LHCN-M2 (cell line): ENCODE results near the gene PPP1R11. TPM values are rescaled to one million over a fixed set of nuclear protein-coding genes. Genes with fewer than 3 reads are reported as not detected.
"Not testable (repeated sequence)": the region's sequence is repeated elsewhere in the genome, so short reads cannot be mapped to it uniquely, and the experiment has no call there.

ENCODE experiments used
- DNase-seq: peaks from one replicate; pipeline ENCODE4 v3.0.0-alpha.2; 2012; ENCODE audit warnings: low read depth
- polyA plus RNA-seq: library from polyadenylated mRNA; unstranded; fragments of >200 nt; gene quantifications from one replicate; pipeline ENCODE4 v1.2.1, GENCODE V29; 2012; ENCODE audit warnings: missing spikeins
- total RNA-seq: library from RNA; depleted of rRNA; stranded (reverse); fragments of >200 nt; gene quantifications from 2 replicates; pipeline ENCODE4 v1.2.3, GENCODE V29; 2014; rRNA removed

PPP1R11 gene
- total RNA-seq, result 43.0 and 47.1 TPM in 2 replicates
- polyA plus RNA-seq, result 53.1 TPM

GRCh38 chr6:30066577-30067459, at the start of gene PPP1R11:
PPP1R11 (plus strand) TSS chr6:30067198; CDS start chr6:30067411, 213 bp downstream.
- peak; percentile 99 for DNase-seq

GRCh38 chr6:30019819-30020218, 47.2 kb upstream of the PPP1R11 start:
- DNase-seq, result no peak

- no peak for DNase-seq
Measured at GRCh38 chr6:30020626-30021025, 46.4 kb upstream of the PPP1R11 start.

- DNase-seq, result no peak
Measured at GRCh38 chr6:30022189-30022588, 44.8 kb upstream of the PPP1R11 start.

- not testable (repeated sequence) for DNase-seq
Measured at GRCh38 chr6:30022712-30023111, 44.3 kb upstream of the PPP1R11 start.

- DNase-seq, result no peak
Measured at GRCh38 chr6:30025186-30025585, 41.8 kb upstream of the PPP1R11 start.

GRCh38 chr6:30029588-30029987, 37.4 kb upstream of the PPP1R11 start:
- no peak for DNase-seq

GRCh38 chr6:30031381-30031780, 35.6 kb upstream of the PPP1R11 start:
- no peak for DNase-seq

- DNase-seq, result not testable (repeated sequence)
Measured at GRCh38 chr6:30033440-30033839, 33.6 kb upstream of the PPP1R11 start.

- DNase-seq, result no peak
Measured at GRCh38 chr6:30035784-30036183, 31.2 kb upstream of the PPP1R11 start.

- DNase-seq, result peak; percentile 25
Measured at GRCh38 chr6:30037182-30037788, 29.7 kb upstream of the PPP1R11 start.

- no peak for DNase-seq
Measured at GRCh38 chr6:30041221-30041620, 25.8 kb upstream of the PPP1R11 start.

GRCh38 chr6:30041821-30042220, 25.2 kb upstream of the PPP1R11 start:
- no peak for DNase-seq

- no peak for DNase-seq
Measured at GRCh38 chr6:30042476-30042875, 24.5 kb upstream of the PPP1R11 start.

- DNase-seq, result no peak
Measured at GRCh38 chr6:30042914-30043313, 24.1 kb upstream of the PPP1R11 start.

- DNase-seq, result no peak
Measured at GRCh38 chr6:30043744-30044143, 23.3 kb upstream of the PPP1R11 start.

GRCh38 chr6:30044630-30045029, 22.4 kb upstream of the PPP1R11 start:
- DNase-seq, result peak; percentile 74

- DNase-seq, result no peak
Measured at GRCh38 chr6:30047220-30047619, 19.8 kb upstream of the PPP1R11 start.

GRCh38 chr6:30053682-30054081, 13.3 kb upstream of the PPP1R11 start:
- no peak for DNase-seq

- no peak for DNase-seq
Measured at GRCh38 chr6:30055513-30055912, 11.5 kb upstream of the PPP1R11 start.

GRCh38 chr6:30060606-30061091, 6.3 kb upstream of the PPP1R11 start:
- peak; percentile 57 for DNase-seq

GRCh38 chr6:30061092-30061857, 5.7 kb upstream of the PPP1R11 start, which contains the start of gene POLR1H:
POLR1H (plus strand) TSS chr6:30061265; CDS start chr6:30061525, 260 bp downstream.
- peak; percentile 96 for DNase-seq
